Smooth muscle cell (in vitro differentiated cells): Measurements from ENCODE around the gene RAB3B. TPM values are rescaled to one million over a fixed set of nuclear protein-coding genes. Genes with fewer than 3 reads are reported as not detected.
"Not testable (repeated sequence)": the region's sequence is repeated elsewhere in the genome, so short reads cannot be mapped to it uniquely, and the experiment has no call there.

ENCODE experiments used
- DNase-seq: peaks from one replicate; lab custom pipeline; 2025; ENCODE audit not compliant: unreplicated experiment; lab: John Stamatoyannopoulos, UW
- H2AFZ ChIP-seq: fragments of 200-600 bp; sonication (generic); 2 replicates; pipeline ENCODE4 v1.6.0; 2016; ENCODE audit warnings: antibody characterized with exemption, low read depth, mild to moderate bottlenecking
- H3F3A ChIP-seq: fragments of 200-600 bp; sonication (generic); 2 replicates; pipeline ENCODE4 v1.6.0; 2017; ENCODE audit warnings: antibody characterized with exemption, low read depth
- H3K27ac ChIP-seq: fragments of 200-600 bp; sonication (generic); 2 replicates; pipeline ENCODE4 v1.5.1; 2016; ENCODE audit warnings: low read depth, mild to moderate bottlenecking
- H3K27me3 ChIP-seq: fragments of 200-600 bp; sonication (generic); 2 replicates; pipeline ENCODE4 v1.6.1; 2016; ENCODE audit warnings: low read depth, mild to moderate bottlenecking
- H3K36me3 ChIP-seq: fragments of 200-600 bp; sonication (generic); 2 replicates; pipeline ENCODE4 v1.5.1; 2016; ENCODE audit warnings: low read depth
- H3K4me1 ChIP-seq: fragments of 200-600 bp; sonication (generic); 2 replicates; pipeline ENCODE4 v1.5.1; 2016; ENCODE audit warnings: low read depth
- H3K4me2 ChIP-seq: fragments of 200-600 bp; sonication (generic); 2 replicates; pipeline ENCODE4 v1.6.0; 2016; ENCODE audit warnings: mild to moderate bottlenecking
- H3K4me3 ChIP-seq: fragments of 200-600 bp; sonication (generic); 2 replicates; pipeline ENCODE4 v1.5.1; 2016; ENCODE audit warnings: mild to moderate bottlenecking
- H3K79me2 ChIP-seq: fragments of 200-600 bp; sonication (generic); 2 replicates; pipeline ENCODE4 v1.6.0; 2016; ENCODE audit warnings: low read depth, mild to moderate bottlenecking
- H3K9ac ChIP-seq: fragments of 200-600 bp; sonication (generic); 2 replicates; pipeline ENCODE4 v1.6.0; 2016; ENCODE audit warnings: low read depth
- H3K9me3 ChIP-seq: fragments of 200-600 bp; sonication (generic); replicated peaks from 2 replicates; pipeline ENCODE4 v1.5.1; 2016; ENCODE audit warnings: low read depth
- H4K20me1 ChIP-seq: fragments of 200-600 bp; sonication (generic); 2 replicates; pipeline ENCODE4 v1.6.0; 2016; ENCODE audit warnings: low read depth
- WGBS: methylation state at CpG from one replicate; pipeline ENCODE4 v1.1.7; 2016; ENCODE audit warnings: low lambda C conversion rate; 5-methylcytosine and 5-hydroxymethylcytosine counted together
- polyA plus RNA-seq: library from polyadenylated mRNA; unstranded; fragments of >200 nt; fragmentation: Nextera tagmentation; extraction: Ambion mirVana; gene quantifications from 2 replicates; pipeline ENCODE4 v1.2.1, GENCODE V29; 2016
- total RNA-seq: library from RNA; depleted of rRNA; stranded (reverse); fragments of >200 nt; gene quantifications from 2 replicates; pipeline ENCODE4 v1.2.3, GENCODE V29; 2014
- TF ChIP-seq, protein P1 (sequence below): fragments of 200-600 bp; sonication (generic); IDR thresholded peaks from 2 replicates; pipeline ENCODE4 v1.5.1; 2017; ENCODE audit warnings: borderline replicate concordance, mild to moderate bottlenecking, antibody characterized with exemption; ENCODE audit not compliant: insufficient read depth, poor library complexity, severe bottlenecking

Gene RAB3B
- total and polyA plus RNA-seq, 2 experiments from 2014 or later = 3.5 to 9.3 TPM

DNA sequence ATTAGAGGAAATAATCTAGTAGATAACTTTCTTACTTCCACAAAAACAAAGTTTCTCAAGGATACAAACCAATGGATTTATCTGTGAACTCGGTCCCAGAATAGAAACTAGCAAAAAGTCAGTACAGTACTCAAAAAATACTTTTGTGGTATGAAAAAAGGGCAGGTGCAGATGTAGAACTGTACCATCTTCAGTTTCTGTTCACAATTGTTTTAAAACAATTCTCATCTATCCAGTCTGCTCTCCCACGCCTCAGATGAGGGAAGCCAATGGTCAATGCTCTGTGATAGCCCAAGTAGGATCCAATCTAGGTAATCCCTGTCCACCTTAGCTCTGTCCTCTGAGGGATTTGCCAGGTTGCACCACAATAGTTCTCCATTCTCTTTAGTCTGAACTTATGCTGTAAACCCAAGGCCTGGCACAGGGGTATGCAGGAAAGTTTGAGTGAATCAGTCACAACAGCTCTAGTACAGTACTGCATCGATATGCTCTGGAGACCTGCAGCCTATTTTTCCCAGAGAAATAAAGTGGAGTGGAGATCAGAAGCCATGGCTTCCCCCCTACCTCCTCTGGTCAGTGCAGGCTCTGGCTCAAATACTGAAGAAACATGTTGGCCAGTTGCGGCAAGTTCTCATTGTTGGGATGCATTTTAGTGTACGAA, 41.8 kb upstream of the RAB3B start:
- peaks cover 3% of the 10 kb centered on the region for H3K36me3 ChIP-seq
- H3K27me3 ChIP-seq = no peaks in the 10 kb centered on the region
- TF ChIP-seq, protein P1, sequence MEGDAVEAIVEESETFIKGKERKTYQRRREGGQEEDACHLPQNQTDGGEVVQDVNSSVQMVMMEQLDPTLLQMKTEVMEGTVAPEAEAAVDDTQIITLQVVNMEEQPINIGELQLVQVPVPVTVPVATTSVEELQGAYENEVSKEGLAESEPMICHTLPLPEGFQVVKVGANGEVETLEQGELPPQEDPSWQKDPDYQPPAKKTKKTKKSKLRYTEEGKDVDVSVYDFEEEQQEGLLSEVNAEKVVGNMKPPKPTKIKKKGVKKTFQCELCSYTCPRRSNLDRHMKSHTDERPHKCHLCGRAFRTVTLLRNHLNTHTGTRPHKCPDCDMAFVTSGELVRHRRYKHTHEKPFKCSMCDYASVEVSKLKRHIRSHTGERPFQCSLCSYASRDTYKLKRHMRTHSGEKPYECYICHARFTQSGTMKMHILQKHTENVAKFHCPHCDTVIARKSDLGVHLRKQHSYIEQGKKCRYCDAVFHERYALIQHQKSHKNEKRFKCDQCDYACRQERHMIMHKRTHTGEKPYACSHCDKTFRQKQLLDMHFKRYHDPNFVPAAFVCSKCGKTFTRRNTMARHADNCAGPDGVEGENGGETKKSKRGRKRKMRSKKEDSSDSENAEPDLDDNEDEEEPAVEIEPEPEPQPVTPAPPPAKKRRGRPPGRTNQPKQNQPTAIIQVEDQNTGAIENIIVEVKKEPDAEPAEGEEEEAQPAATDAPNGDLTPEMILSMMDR = no peak
- WGBS = 59% methylated on average over 5 of the region's 5 CpGs
- peak overlapping the region; percentile 85 for H3K9ac ChIP-seq
- H3K27ac ChIP-seq = peak overlapping the region; percentile 73
- peak overlapping the region; percentile 72 for H3K4me3 ChIP-seq
- H4K20me1 ChIP-seq = peaks cover 27% of the 10 kb centered on the region
- H3K4me2 ChIP-seq = peak overlapping the region; percentile 99
- H3F3A ChIP-seq = peaks cover 17% of the 10 kb centered on the region
- no peak overlapping the region for H2AFZ ChIP-seq
- peaks cover 30% of the 10 kb centered on the region for H3K79me2 ChIP-seq
- no peaks in the 10 kb centered on the region for H3K9me3 ChIP-seq
- peaks cover 12% of the 10 kb centered on the region for H3K4me1 ChIP-seq
- no peak for DNase-seq

DNA sequence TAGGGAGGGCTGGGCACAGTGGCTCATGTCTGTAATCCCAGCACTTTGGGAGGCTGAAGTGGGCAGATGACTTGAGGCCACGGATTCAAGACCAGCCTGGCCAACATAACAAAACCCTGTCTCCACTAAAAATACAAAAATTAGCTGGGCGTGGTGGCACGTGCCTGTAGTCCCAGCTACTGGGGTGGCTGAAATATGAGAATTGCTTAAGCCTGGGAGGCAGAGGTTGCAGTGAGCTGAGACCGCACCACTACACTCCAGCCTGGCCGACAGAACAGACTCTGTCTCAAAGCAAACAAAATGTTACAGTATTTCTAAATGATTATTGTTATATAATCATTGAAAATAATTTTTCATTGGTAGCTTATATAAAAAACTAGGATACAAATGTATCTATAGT, 38.3 kb upstream of the RAB3B start:
- Histone ChIP-seq H4K20me1 (peaks cover 27% of the 10 kb centered on the region), H3F3A (peaks cover 11% of the 10 kb centered on the region), H3K79me2 (peaks cover 30% of the 10 kb centered on the region), H3K4me1 (peaks cover 12% of the 10 kb centered on the region)
- 94% methylated on average over 5 of the region's 5 CpGs for WGBS
- not testable (repeated sequence) for H3K27ac ChIP-seq, H3K27me3 ChIP-seq, H3K4me3 ChIP-seq, H3K9me3 ChIP-seq, H3K9ac ChIP-seq, H3K36me3 ChIP-seq, H2AFZ ChIP-seq, DNase-seq, H3K4me2 ChIP-seq

DNA sequence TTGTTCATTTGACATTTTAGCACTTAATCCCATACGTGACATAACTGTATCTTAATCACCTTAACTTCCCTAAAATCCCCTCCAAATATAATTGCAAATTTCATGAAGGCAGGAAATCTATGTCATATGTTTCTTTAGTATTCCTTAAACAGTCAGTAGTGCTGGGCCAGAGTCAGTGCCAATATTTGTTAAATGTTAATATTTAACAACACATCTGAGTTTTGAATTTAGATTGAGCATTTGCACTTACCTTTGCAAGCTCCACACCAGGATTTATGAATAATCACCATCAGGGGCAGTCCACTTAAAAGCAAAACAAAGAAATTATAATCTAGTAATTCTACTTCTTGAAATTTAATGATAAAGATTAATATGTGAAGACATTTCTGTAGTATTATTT, 37.8 kb upstream of the RAB3B start:
- H3K4me2 ChIP-seq = no peak overlapping the region
- no peak overlapping the region for H3K27ac ChIP-seq

DNA sequence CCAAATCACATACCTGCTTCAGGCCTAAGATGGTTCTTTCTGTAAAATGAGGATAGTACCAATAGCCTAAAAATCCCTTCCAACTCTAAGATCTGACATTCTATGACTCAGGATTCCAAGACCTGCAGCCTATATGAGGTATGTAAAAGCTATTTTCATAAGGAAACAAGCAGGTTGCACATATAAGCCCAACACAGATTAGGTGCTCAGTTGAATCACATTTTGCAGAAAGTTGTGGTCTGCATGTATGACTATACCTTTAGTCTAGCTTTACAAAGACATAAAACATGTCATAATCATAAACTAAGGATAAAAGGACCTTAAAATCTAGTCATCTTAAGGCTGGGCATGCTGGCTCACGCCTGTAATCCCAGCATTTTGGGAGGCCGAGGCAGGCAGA, 35.8 kb upstream of the RAB3B start:
- peaks cover 9% of the 10 kb centered on the region for H4K20me1 ChIP-seq
- H3K9me3 ChIP-seq = no peaks in the 10 kb centered on the region
- H2AFZ ChIP-seq = no peak overlapping the region
- no peak for DNase-seq
- no peak overlapping the region for H3K27ac ChIP-seq
- H3K79me2 ChIP-seq = peaks cover 15% of the 10 kb centered on the region
- H3K36me3 ChIP-seq = no peaks in the 10 kb centered on the region
- no peaks in the 10 kb centered on the region for H3F3A ChIP-seq
- no peak overlapping the region for H3K4me2 ChIP-seq
- TF ChIP-seq, protein P1 = no peak
- no peaks in the 10 kb centered on the region for H3K27me3 ChIP-seq
- 94% methylated on average over 2 of the region's 2 CpGs for WGBS
- H3K4me3 ChIP-seq = no peak overlapping the region
- no peak overlapping the region for H3K9ac ChIP-seq
- no peaks in the 10 kb centered on the region for H3K4me1 ChIP-seq

More for the DNA sequence above, 37.8 kb upstream of the RAB3B start:
- Histone ChIP-seq H2AFZ (no peak overlapping the region), H3K9ac (no peak overlapping the region), H3K79me2 (peaks cover 30% of the 10 kb centered on the region), H3K36me3 (no peaks in the 10 kb centered on the region), H4K20me1 (peaks cover 27% of the 10 kb centered on the region), H3K4me3 (no peak overlapping the region), H3K9me3 (no peaks in the 10 kb centered on the region), H3F3A (peaks cover 9% of the 10 kb centered on the region), H3K27me3 (no peaks in the 10 kb centered on the region), H3K4me1 (peaks cover 12% of the 10 kb centered on the region)
- WGBS = 95% methylated on average over 1 of the region's 1 CpG
- no peak for DNase-seq
- TF ChIP-seq, protein P1 = no peak
